Measurements from ENCODE around the gene TNFSF8. TPM values are rescaled to one million over a fixed set of nuclear protein-coding genes. Genes with fewer than 3 reads are reported as not detected.

The TNFSF8 gene
- total RNA-seq, 1 experiment from 2014 or later = not detected

DNA sequence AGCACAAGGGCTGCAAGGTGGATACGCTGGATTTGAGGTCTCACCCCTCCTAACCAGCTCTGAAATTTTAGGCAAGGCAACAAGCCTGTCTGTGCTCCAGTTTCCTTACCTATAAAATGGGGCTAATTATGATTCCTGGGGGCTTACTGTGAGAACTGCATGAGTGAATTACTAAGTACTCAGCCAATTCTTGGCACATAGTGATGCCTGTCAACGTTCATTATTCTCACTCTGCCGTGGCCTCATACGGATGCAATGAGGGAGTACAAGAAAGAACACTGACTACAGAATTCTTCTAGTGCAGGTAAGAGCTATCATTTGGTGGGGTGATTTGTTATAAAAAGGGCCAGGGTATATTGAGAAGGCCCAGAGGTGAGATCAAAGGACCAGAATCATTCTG lies 16.7 kb downstream of the TNFSF8 start:
- intact Hi-C loops (cut with micrococcal nuclease) = loop anchor here (5.0 kb wide), 2 partner anchors 506 to 609 kb away; no protein-coding TSS in a partner anchor
- ChIA-PET CTCF (interaction anchor here (0.5 to 12.0 kb wide), 20 partner anchors 7 to 610 kb away, joined by 3 to 286 read pairs (median 4); partner anchors contain the start of genes TEX48 and TNFSF15), POLR2A (interaction anchor here (0.6 kb wide), 1 partner anchor 236 kb away, joined by 3 read pairs; no protein-coding TSS in a partner anchor)
- peaks cover 25% of the 10 kb centered on the region for H3K4me1 Mint-ChIP-seq (ENCODE audit: insufficient read depth, unreplicated experiment)
- H3K27me3 Mint-ChIP-seq (ENCODE audit: insufficient read depth, unreplicated experiment) = no peaks in the 10 kb centered on the region
- no TSS peak for BruUV-seq (replicated peaks)
- TF ChIP-seq CTCF (IDR thresholded peaks at IDR 0.05; ENCODE audit: unreplicated experiment) = no peak
- H3K9me3 Mint-ChIP-seq (ENCODE audit: unreplicated experiment) = no peaks in the 10 kb centered on the region
- no peak overlapping the region for H3K4me3 Mint-ChIP-seq (ENCODE audit: unreplicated experiment)
- no peak overlapping the region for H3K27ac Mint-ChIP-seq (ENCODE audit: low read depth, unreplicated experiment)
- H3K36me3 Mint-ChIP-seq (ENCODE audit: insufficient read depth, unreplicated experiment) = peaks cover 4% of the 10 kb centered on the region
- DNase-seq (ENCODE audit: unreplicated experiment) = no peak

GRCh38 chr9:114913217-114913616 lies 17.2 kb downstream of the TNFSF8 start:
- H3K4me1 Mint-ChIP-seq (ENCODE audit: insufficient read depth, unreplicated experiment) = peaks cover 29% of the 10 kb centered on the region
- no peak for DNase-seq (ENCODE audit: unreplicated experiment)
- ChIA-PET CTCF (interaction anchor here (0.5 to 12.0 kb wide), 20 partner anchors 8 to 611 kb away, joined by 3 to 286 read pairs (median 4); partner anchors contain the start of genes TEX48 and TNFSF15), POLR2A (no interaction called here)
- no peaks in the 10 kb centered on the region for H3K9me3 Mint-ChIP-seq (ENCODE audit: unreplicated experiment)
- no peaks in the 10 kb centered on the region for H3K27me3 Mint-ChIP-seq (ENCODE audit: insufficient read depth, unreplicated experiment)
- no peak for TF ChIP-seq CTCF (IDR thresholded peaks at IDR 0.05; ENCODE audit: unreplicated experiment)
- peaks cover 4% of the 10 kb centered on the region for H3K36me3 Mint-ChIP-seq (ENCODE audit: insufficient read depth, unreplicated experiment)
- intact Hi-C loops (cut with micrococcal nuclease) = loop anchor here (5.0 kb wide), 2 partner anchors 506 to 609 kb away; no protein-coding TSS in a partner anchor
- no TSS peak for BruUV-seq (replicated peaks)
- no peak overlapping the region for H3K4me3 Mint-ChIP-seq (ENCODE audit: unreplicated experiment)
- no peak overlapping the region for H3K27ac Mint-ChIP-seq (ENCODE audit: low read depth, unreplicated experiment)

- H3K27me3 Mint-ChIP-seq (ENCODE audit: insufficient read depth, unreplicated experiment) = no peaks in the 10 kb centered on the region
- no TSS peak for BruUV-seq (replicated peaks)
- peaks cover 10% of the 10 kb centered on the region for H3K36me3 Mint-ChIP-seq (ENCODE audit: insufficient read depth, unreplicated experiment)
- peak; percentile 68 for TF ChIP-seq CTCF (IDR thresholded peaks at IDR 0.05; ENCODE audit: unreplicated experiment)
- no peak overlapping the region for H3K27ac Mint-ChIP-seq (ENCODE audit: low read depth, unreplicated experiment)
- H3K4me3 Mint-ChIP-seq (ENCODE audit: unreplicated experiment) = no peak overlapping the region
- intact Hi-C loops (cut with micrococcal nuclease) = loop anchor here (1.0 to 5.0 kb wide), 6 partner anchors 103 to 611 kb away; partner anchors contain the start of gene TEX48
- H3K9me3 Mint-ChIP-seq (ENCODE audit: unreplicated experiment) = no peaks in the 10 kb centered on the region
- POLR2A ChIA-PET = interaction anchor here (1.5 to 2.4 kb wide), 5 partner anchors 42 to 228 kb away, joined by 3 to 7 read pairs (median 5); partner anchors contain the start of gene TNFSF15
- peaks cover 45% of the 10 kb centered on the region for H3K4me1 Mint-ChIP-seq (ENCODE audit: insufficient read depth, unreplicated experiment)
- peak; percentile 77 for DNase-seq (ENCODE audit: unreplicated experiment)
- CTCF ChIA-PET = interaction anchor here (0.6 to 12.0 kb wide), 59 partner anchors 10 to 673 kb away, joined by 3 to 286 read pairs (median 4); partner anchors contain the start of genes TEX48 and TNFSF15
These were observed 19.1 kb downstream of the TNFSF8 start for GRCh38 chr9:114911167-114911821.

DNA sequence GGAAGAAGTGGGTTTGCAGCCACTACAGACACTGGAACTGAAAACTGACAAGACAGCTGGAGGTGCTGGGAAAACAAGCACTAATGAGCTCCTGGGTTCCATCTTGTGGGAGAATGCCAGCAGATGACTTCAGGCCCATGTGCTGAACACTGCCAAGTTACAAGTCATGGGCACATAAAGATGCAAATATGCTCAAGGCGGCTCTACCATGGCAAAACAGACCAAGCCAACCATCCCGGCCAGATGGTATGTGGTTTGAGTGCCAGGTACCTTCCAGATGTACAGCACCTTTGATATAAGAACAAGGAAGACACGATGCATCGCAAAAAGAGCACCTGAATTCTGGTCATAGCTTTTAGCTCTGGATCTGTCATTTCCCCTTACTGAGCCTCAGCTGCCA lies 19.9 kb downstream of the TNFSF8 start:
- Mint-ChIP-seq H3K4me3 (ENCODE audit: unreplicated experiment) (no peak overlapping the region), H3K9me3 (ENCODE audit: unreplicated experiment) (no peaks in the 10 kb centered on the region), H3K4me1 (ENCODE audit: insufficient read depth, unreplicated experiment) (peaks cover 45% of the 10 kb centered on the region), H3K27ac (ENCODE audit: low read depth, unreplicated experiment) (no peak overlapping the region), H3K36me3 (ENCODE audit: insufficient read depth, unreplicated experiment) (peaks cover 10% of the 10 kb centered on the region), H3K27me3 (ENCODE audit: insufficient read depth, unreplicated experiment) (no peaks in the 10 kb centered on the region)
- no peak for TF ChIP-seq CTCF (IDR thresholded peaks at IDR 0.05; ENCODE audit: unreplicated experiment)
- intact Hi-C loops (cut with micrococcal nuclease) = loop anchor here (5.0 kb wide), 2 partner anchors 503 to 612 kb away; no protein-coding TSS in a partner anchor
- BruUV-seq (replicated peaks) = no TSS peak
- POLR2A ChIA-PET = interaction anchor here (0.5 to 2.7 kb wide), 13 partner anchors 43 to 246 kb away, joined by 3 to 8 read pairs (median 3); partner anchors contain the start of gene TNFSF15
- DNase-seq (ENCODE audit: unreplicated experiment) = no peak
- CTCF ChIA-PET = interaction anchor here (0.6 to 12.0 kb wide), 62 partner anchors 10 to 505 kb away, joined by 3 to 286 read pairs (median 4); partner anchors contain the start of genes TEX48 and TNFSF15

Measured in MCF 10A (cell line).